Astrocyte (in vitro differentiated cells and primary cell): Measurements from ENCODE around the gene CCDC184. TPM values are rescaled to one million over a fixed set of nuclear protein-coding genes. Genes with fewer than 3 reads are reported as not detected.

Source experiments
- DNase-seq: peaks from one replicate; pipeline ENCODE4 v3.0.0-alpha.2; 2010; ENCODE audit warnings: low read depth
- FAIRE-seq: peaks from 2 replicates; lab custom pipeline; 2011; peaks lifted over from hg19 to GRCh38; lab: Jason Lieb, UNC
- H2AFZ ChIP-seq: 2 replicates; pipeline ENCODE4 v1.6.0; 2012; ENCODE audit warnings: low read depth, low read length, inconsistent platforms
- H3K27ac ChIP-seq: 2 replicates; pipeline ENCODE4 v1.5.1; 2011; ENCODE audit warnings: low read depth, low read length, inconsistent platforms
- H3K27me3 ChIP-seq: 2 replicates; pipeline ENCODE4 v1.6.0; 2011; ENCODE audit warnings: low read length, inconsistent platforms; ENCODE audit not compliant: insufficient read depth
- H3K36me3 ChIP-seq: 2 replicates; pipeline ENCODE4 v1.5.1; 2011; ENCODE audit warnings: low read length, inconsistent platforms; ENCODE audit not compliant: insufficient read depth
- H3K4me1 ChIP-seq: 2 replicates; pipeline ENCODE4 v1.5.1; 2011; ENCODE audit warnings: low read length, inconsistent platforms; ENCODE audit not compliant: insufficient read depth
- H3K4me2 ChIP-seq: 2 replicates; pipeline ENCODE4 v1.6.0; 2012; ENCODE audit warnings: low read length, inconsistent platforms
- H3K4me3 ChIP-seq: 2 replicates; pipeline ENCODE4 v1.5.1; 2011; ENCODE audit warnings: low read depth, mild to moderate bottlenecking, low read length, inconsistent platforms; ENCODE audit not compliant: insufficient read depth
- H3K79me2 ChIP-seq: 2 replicates; pipeline ENCODE4 v1.6.0; 2012; ENCODE audit warnings: mild to moderate bottlenecking, low read length, inconsistent platforms; ENCODE audit not compliant: insufficient read depth
- H3K9ac ChIP-seq: 2 replicates; pipeline ENCODE4 v1.6.0; 2012; ENCODE audit warnings: mild to moderate bottlenecking, low read length, inconsistent platforms
- H3K9me3 ChIP-seq: 2 replicates; pipeline ENCODE4 v1.5.1; 2012; ENCODE audit warnings: low read depth, mild to moderate bottlenecking, low read length, inconsistent platforms; ENCODE audit not compliant: insufficient read depth
- H4K20me1 ChIP-seq: 2 replicates; pipeline ENCODE4 v1.6.0; 2012; ENCODE audit warnings: low read length, inconsistent platforms; ENCODE audit not compliant: insufficient read depth
- H3K27ac Mint-ChIP-seq: one replicate; pipeline ENCODE4 v1.8.0; 2021; ENCODE audit warnings: mild to moderate bottlenecking, mixed read lengths; ENCODE audit not compliant: unreplicated experiment
- H3K27me3 Mint-ChIP-seq: one replicate; pipeline ENCODE4 v1.8.0; 2021; ENCODE audit warnings: low read depth, mixed read lengths; ENCODE audit not compliant: unreplicated experiment
- H3K36me3 Mint-ChIP-seq: one replicate; pipeline ENCODE4 v1.8.0; 2021; ENCODE audit warnings: low read depth, mixed read lengths; ENCODE audit not compliant: unreplicated experiment
- H3K4me1 Mint-ChIP-seq: one replicate; pipeline ENCODE4 v1.8.0; 2021; ENCODE audit warnings: low read depth, mixed read lengths; ENCODE audit not compliant: unreplicated experiment
- H3K4me3 Mint-ChIP-seq: one replicate; pipeline ENCODE4 v1.8.0; 2021; ENCODE audit warnings: mild to moderate bottlenecking, moderate library complexity, mixed read lengths; ENCODE audit not compliant: unreplicated experiment
- H3K9me3 Mint-ChIP-seq: one replicate; pipeline ENCODE4 v1.8.0; 2021; ENCODE audit warnings: mild to moderate bottlenecking, mixed read lengths; ENCODE audit not compliant: unreplicated experiment
- EZH2 ChIP-seq: IDR thresholded peaks from 2 replicates; pipeline ENCODE4 v1.6.1; 2012; ENCODE audit warnings: mild to moderate bottlenecking, low read length, inconsistent platforms; ENCODE audit not compliant: insufficient read depth
- total RNA-seq: library from RNA; stranded (reverse); gene quantifications from 2 replicates; pipeline ENCODE4 v1.2.1, GENCODE V29; 2021
- TF ChIP-seq, protein P1 (sequence below): IDR thresholded peaks from 2 replicates; pipeline ENCODE4 v1.5.1; 2011; ENCODE audit warnings: low read depth, mild to moderate bottlenecking, inconsistent platforms, low read length, moderate library complexity; ENCODE audit not compliant: insufficient read depth

CCDC184 gene
- total RNA-seq, 1 donor from 2014 or later = 3.3 TPM

DNA sequence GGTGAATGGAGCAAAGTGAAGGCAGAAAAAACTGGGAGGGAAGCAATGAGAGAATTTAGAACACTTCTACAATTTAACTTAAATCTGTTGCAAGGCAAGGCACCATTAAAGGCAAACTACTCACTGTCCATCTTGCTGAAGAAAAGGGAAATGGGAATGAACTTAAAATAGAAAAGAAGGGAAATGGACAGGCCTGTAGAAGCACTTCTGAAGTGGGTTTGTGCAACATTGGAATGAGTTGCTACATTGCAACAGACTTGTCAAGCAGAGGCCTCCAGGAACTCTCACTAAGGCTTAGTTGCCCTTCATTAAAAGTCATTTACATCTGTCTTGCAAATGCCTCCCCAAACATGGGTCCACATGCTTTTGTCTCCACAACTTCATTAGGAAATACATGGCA lies 33.3 kb downstream of the CCDC184 start:
- H3K4me3 Mint-ChIP-seq = no peak overlapping the region

DNA sequence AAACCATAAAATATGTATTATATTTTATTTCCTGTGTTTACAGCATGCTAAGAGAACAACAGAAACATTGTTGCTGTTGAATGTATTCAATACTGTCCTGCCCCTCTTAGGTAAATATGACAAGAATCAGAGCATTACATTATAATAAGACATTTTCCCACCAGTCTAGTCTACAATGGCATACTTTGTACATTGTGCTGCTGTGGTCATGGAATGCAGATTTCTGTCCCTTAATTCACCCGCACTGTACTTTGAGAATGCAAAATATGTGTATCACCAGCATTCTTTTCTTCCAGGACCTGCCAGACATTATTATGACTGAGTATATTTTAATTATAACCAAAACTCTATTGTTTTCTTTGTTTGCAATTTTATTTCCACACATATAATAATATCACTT lies 36.2 kb downstream of the CCDC184 start:
- no peaks in the 10 kb centered on the region for H3K36me3 ChIP-seq
- TF ChIP-seq, protein P1, sequence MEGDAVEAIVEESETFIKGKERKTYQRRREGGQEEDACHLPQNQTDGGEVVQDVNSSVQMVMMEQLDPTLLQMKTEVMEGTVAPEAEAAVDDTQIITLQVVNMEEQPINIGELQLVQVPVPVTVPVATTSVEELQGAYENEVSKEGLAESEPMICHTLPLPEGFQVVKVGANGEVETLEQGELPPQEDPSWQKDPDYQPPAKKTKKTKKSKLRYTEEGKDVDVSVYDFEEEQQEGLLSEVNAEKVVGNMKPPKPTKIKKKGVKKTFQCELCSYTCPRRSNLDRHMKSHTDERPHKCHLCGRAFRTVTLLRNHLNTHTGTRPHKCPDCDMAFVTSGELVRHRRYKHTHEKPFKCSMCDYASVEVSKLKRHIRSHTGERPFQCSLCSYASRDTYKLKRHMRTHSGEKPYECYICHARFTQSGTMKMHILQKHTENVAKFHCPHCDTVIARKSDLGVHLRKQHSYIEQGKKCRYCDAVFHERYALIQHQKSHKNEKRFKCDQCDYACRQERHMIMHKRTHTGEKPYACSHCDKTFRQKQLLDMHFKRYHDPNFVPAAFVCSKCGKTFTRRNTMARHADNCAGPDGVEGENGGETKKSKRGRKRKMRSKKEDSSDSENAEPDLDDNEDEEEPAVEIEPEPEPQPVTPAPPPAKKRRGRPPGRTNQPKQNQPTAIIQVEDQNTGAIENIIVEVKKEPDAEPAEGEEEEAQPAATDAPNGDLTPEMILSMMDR = no peak
- TF ChIP-seq EZH2 = no peak

More for the DNA sequence above, 33.3 kb downstream of the CCDC184 start:
- H3K27ac Mint-ChIP-seq = no peak overlapping the region
- Histone ChIP-seq H4K20me1 (no peaks in the 10 kb centered on the region), H2AFZ (no peak overlapping the region), H3K36me3 (no peaks in the 10 kb centered on the region), H3K9me3 (no peaks in the 10 kb centered on the region), H3K27ac (no peak overlapping the region), H3K4me2 (no peak overlapping the region), H3K4me3 (no peak overlapping the region), H3K4me1 (no peaks in the 10 kb centered on the region), H3K79me2 (no peaks in the 10 kb centered on the region), H3K9ac (no peak overlapping the region), H3K27me3 (peaks cover 3% of the 10 kb centered on the region)
- TF ChIP-seq EZH2 = no peak
- TF ChIP-seq, protein P1 = no peak
- no peaks in the 10 kb centered on the region for H3K4me1 Mint-ChIP-seq
- H3K27me3 Mint-ChIP-seq = peaks cover 6% of the 10 kb centered on the region
- no peak for FAIRE-seq
- no peaks in the 10 kb centered on the region for H3K9me3 Mint-ChIP-seq
- no peak for DNase-seq
- H3K36me3 Mint-ChIP-seq = no peaks in the 10 kb centered on the region

GRCh38 chr12:48220701-48221100 lies 37.3 kb downstream of the CCDC184 start:
- no peaks in the 10 kb centered on the region for H3K36me3 Mint-ChIP-seq
- no peak for FAIRE-seq
- no peak overlapping the region for H3K27ac Mint-ChIP-seq

More for the DNA sequence above, 36.2 kb downstream of the CCDC184 start:
- no peaks in the 10 kb centered on the region for H3K27me3 Mint-ChIP-seq
- H3K9me3 Mint-ChIP-seq = no peaks in the 10 kb centered on the region
- Histone ChIP-seq H3K9ac (no peak overlapping the region), H3K4me2 (no peak overlapping the region), H3K4me3 (no peak overlapping the region), H3K79me2 (no peaks in the 10 kb centered on the region), H2AFZ (no peak overlapping the region), H3K9me3 (no peaks in the 10 kb centered on the region), H3K27me3 (no peaks in the 10 kb centered on the region), H3K27ac (no peak overlapping the region), H3K4me1 (no peaks in the 10 kb centered on the region), H4K20me1 (no peaks in the 10 kb centered on the region)
- DNase-seq = no peak
- H3K4me1 Mint-ChIP-seq = no peaks in the 10 kb centered on the region
- H3K4me3 Mint-ChIP-seq = no peak overlapping the region
- H3K36me3 Mint-ChIP-seq = no peaks in the 10 kb centered on the region
- no peak for FAIRE-seq
- no peak overlapping the region for H3K27ac Mint-ChIP-seq

More at GRCh38 chr12:48220701-48221100, 37.3 kb downstream of the CCDC184 start:
- Mint-ChIP-seq H3K4me1 (no peaks in the 10 kb centered on the region), H3K27me3 (no peaks in the 10 kb centered on the region), H3K4me3 (no peak overlapping the region), H3K9me3 (no peaks in the 10 kb centered on the region)
- no peak for DNase-seq
- no peaks in the 10 kb centered on the region for H3K79me2 ChIP-seq
- H3K4me3 ChIP-seq = no peak overlapping the region
- no peaks in the 10 kb centered on the region for H3K27me3 ChIP-seq
- no peaks in the 10 kb centered on the region for H3K9me3 ChIP-seq
- no peak overlapping the region for H3K9ac ChIP-seq
- no peak overlapping the region for H3K4me2 ChIP-seq
- no peaks in the 10 kb centered on the region for H4K20me1 ChIP-seq
- no peak for TF ChIP-seq EZH2
- TF ChIP-seq, protein P1 = no peak
- no peak overlapping the region for H3K27ac ChIP-seq
- no peaks in the 10 kb centered on the region for H3K4me1 ChIP-seq
- no peaks in the 10 kb centered on the region for H3K36me3 ChIP-seq
- no peak overlapping the region for H2AFZ ChIP-seq
